ENCODE results near the gene NELFCD.

Gene NELFCD

DNA sequence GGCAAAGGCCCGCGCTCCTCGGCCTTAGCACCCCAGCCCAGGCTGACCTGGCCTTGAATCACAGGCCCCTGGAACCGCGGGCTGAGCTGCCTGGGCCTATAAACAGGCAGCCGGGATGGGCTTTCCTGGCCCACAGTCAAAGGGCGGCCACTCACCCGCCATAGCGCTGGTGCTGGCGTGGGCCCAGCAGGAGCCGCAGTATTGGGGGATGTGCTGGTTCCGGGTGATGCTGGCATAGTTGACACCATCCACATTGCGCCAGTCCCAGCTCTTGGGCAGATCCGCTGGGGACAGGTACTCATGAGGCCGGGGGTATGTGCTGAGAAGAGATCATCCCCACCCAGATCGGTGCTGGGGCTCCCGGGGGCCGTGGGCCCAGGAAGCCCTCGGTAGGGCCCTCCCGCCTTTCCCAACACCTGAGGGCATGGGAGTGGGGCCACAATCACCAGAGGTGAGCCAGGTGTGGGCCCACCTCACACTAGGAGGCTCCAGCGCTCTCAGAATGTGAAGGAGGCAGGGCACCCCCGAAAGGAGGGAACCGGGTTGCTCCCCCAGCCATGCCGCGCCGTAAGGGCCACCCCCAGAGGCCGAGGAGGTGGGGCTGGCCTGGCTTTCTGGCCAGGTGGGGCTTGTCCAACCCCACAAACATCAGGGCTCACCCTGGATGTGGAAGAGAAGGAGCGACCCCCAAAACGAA lies 25.3 kb downstream of the NELFCD start:
- Histone ChIP-seq H3K4ac (ENCODE audit: low read depth in 1 of 2, low read length in 2 of 2) (peak overlapping the region; percentile 55 to 75), H3K79me1 (replicated peaks; ENCODE audit: low read length, poor library complexity, severe bottlenecking) (peaks cover 34% of the 10 kb centered on the region), H2AFZ (ENCODE audit: low read depth, low read length) (peak overlapping the region; percentile 92), H2BK15ac (ENCODE audit: low read depth, poor library complexity, severe bottlenecking) (peak overlapping the region; percentile 85), H4K8ac (ENCODE audit: low read length) (peak overlapping the region; percentile 87), H2BK120ac (ENCODE audit: low read depth, low read length) (peak overlapping the region; percentile 64), H2BK5ac (ENCODE audit: low read depth, low read length, poor library complexity, severe bottlenecking) (no peak overlapping the region), H2BK12ac (ENCODE audit: low read length in 2 of 2) (peak overlapping the region; percentile 3 to 58), H2AK5ac (ENCODE audit: low read length, severe bottlenecking) (peak overlapping the region; percentile 60), H3K4me3 (ENCODE audit: insufficient read depth in 1 of 2, low read depth in 1 of 2, low read length in 2 of 2) (peak overlapping the region; percentile 58 to 91), H3K4me2 (ENCODE audit: low read length, poor library complexity, severe bottlenecking) (peak overlapping the region; percentile 62), H3K9me3 (ENCODE audit: control insufficient read depth, low read length) (no peaks in the 10 kb centered on the region), H3K23ac (ENCODE audit: low read length in 2 of 2) (no peak overlapping the region), H3K14ac (ENCODE audit: low read length in 2 of 2) (peak overlapping the region in 1 of 2 experiments; percentile 14), H4K91ac (ENCODE audit: low read length) (peak overlapping the region; percentile 76), H3K9ac (ENCODE audit: low read length) (peak overlapping the region; percentile 93), H3K27me3 (ENCODE audit: control insufficient read depth in 1 of 2, insufficient read depth in 1 of 2, low read length in 2 of 2) (no peaks in the 10 kb centered on the region), H3K36me3 (ENCODE audit: control insufficient read depth in 1 of 2, insufficient read depth in 2 of 2, low read depth in 1 of 2, low read length in 2 of 2) (peaks cover 18 to 37% of the 10 kb centered on the region in 2 experiments), H3K4me1 (ENCODE audit: control insufficient read depth, insufficient read depth, low read depth, low read length) (peaks cover 45% of the 10 kb centered on the region), H3K27ac (ENCODE audit: low read length, poor library complexity, severe bottlenecking) (no peak overlapping the region), H3K18ac (ENCODE audit: low read depth in 1 of 2, low read length in 2 of 2) (peak overlapping the region; percentile 34 to 81)
- WGBS = 75% methylated on average over 29 of the region's 29 CpGs
- DNase-seq = no peak

- peak within 1 kb of the TSS; percentile 58 to 91 for H3K4me3 ChIP-seq (ENCODE audit: insufficient read depth in 1 of 2, low read depth in 1 of 2, low read length in 2 of 2)
- peaks cover 31% of the 10 kb centered on the region for H3K79me1 ChIP-seq (replicated peaks; ENCODE audit: low read length, poor library complexity, severe bottlenecking)
- H4K8ac ChIP-seq (ENCODE audit: low read length) = peak within 1 kb of the TSS; percentile 87
- peak within 1 kb of the TSS; percentile 93 for H3K9ac ChIP-seq (ENCODE audit: low read length)
- H2AK5ac ChIP-seq (ENCODE audit: low read length, severe bottlenecking) = peak within 1 kb of the TSS; percentile 76
- no peak within 1 kb of the TSS for H3K23ac ChIP-seq (ENCODE audit: low read length in 2 of 2)
- no peaks in the 10 kb centered on the region for H3K27me3 ChIP-seq (ENCODE audit: control insufficient read depth in 1 of 2, insufficient read depth in 1 of 2, low read length in 2 of 2)
- peak within 1 kb of the TSS; percentile 22 to 58 for H2BK12ac ChIP-seq (ENCODE audit: low read length in 2 of 2)
- H3K4me2 ChIP-seq (ENCODE audit: low read length, poor library complexity, severe bottlenecking) = peak within 1 kb of the TSS; percentile 62
- H2BK15ac ChIP-seq (ENCODE audit: low read depth, poor library complexity, severe bottlenecking) = peak within 1 kb of the TSS; percentile 85
- peak within 1 kb of the TSS; percentile 76 for H4K91ac ChIP-seq (ENCODE audit: low read length)
- peaks cover 12 to 30% of the 10 kb centered on the region in 2 experiments for H3K36me3 ChIP-seq (ENCODE audit: control insufficient read depth in 1 of 2, insufficient read depth in 2 of 2, low read depth in 1 of 2, low read length in 2 of 2)
- 9% methylated on average over 64 of the region's 82 CpGs for WGBS
- peak within 1 kb of the TSS; percentile 83 for H2BK120ac ChIP-seq (ENCODE audit: low read depth, low read length)
- peak within 1 kb of the TSS in 1 of 2 experiments; percentile 14 for H3K14ac ChIP-seq (ENCODE audit: low read length in 2 of 2)
- H3K4me1 ChIP-seq (ENCODE audit: control insufficient read depth, insufficient read depth, low read depth, low read length) = peaks cover 48% of the 10 kb centered on the region
- H3K27ac ChIP-seq (ENCODE audit: low read length, poor library complexity, severe bottlenecking) = no peak within 1 kb of the TSS
- peak within 1 kb of the TSS; percentile 34 to 81 for H3K18ac ChIP-seq (ENCODE audit: low read depth in 1 of 2, low read length in 2 of 2)
- H2BK5ac ChIP-seq (ENCODE audit: low read depth, low read length, poor library complexity, severe bottlenecking) = no peak within 1 kb of the TSS
- H3K4ac ChIP-seq (ENCODE audit: low read depth in 1 of 2, low read length in 2 of 2) = peak within 1 kb of the TSS; percentile 55 to 75
- peak within 1 kb of the TSS; percentile 92 for H2AFZ ChIP-seq (ENCODE audit: low read depth, low read length)
- DNase-seq = peak; percentile 36
- no peaks in the 10 kb centered on the region for H3K9me3 ChIP-seq (ENCODE audit: control insufficient read depth, low read length)
These were observed 26.0 kb downstream of the NELFCD start, which contains the start of gene CTSZ for GRCh38 chr20:59006864-59007664. Gene CTSZ (minus strand): TSS chr20:59007254. CDS start chr20:59007128, 126 bp downstream.

DNA sequence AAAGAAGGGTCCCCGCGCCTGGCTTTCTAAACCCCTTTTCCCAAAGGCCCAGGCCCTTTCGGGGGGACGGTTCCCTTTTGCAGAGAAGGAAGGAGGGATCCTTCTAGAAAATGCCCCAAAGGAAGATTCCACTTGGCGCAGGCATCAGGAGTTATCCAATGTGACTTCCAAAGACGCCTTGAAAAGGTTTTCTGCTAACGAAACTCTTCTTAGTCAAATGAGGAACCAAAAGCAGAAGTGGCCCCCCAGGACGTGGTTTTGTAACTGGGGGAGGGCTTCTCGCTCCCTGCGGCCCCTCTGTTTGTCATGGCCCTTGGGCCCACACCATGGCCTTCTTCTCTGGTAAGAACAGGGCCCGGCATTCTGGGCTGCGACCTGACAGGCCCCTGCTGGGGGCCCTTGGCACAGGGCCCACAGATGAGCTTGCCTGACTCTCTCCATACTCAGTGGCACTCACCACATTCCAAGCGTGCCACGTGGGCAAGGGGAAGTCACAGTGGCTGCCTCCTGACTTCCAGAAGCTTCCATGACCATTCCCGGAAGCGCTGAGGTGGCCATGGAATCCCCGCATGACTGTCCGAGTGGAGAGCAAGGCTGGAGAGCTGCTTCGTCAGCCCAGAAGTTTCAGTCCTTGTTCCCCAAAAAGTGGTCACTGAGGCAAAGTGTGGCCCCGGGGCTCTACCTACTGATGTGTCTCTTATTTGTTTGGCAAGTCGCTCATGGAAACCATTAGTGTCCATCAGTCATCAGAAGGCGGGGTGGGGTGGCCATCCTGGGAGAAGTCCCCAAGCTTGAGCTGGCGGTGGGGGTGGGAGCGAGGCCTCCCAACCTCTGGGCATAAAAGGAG lies 26.8 kb downstream of the NELFCD start:
- Histone ChIP-seq H2BK15ac (ENCODE audit: low read depth, poor library complexity, severe bottlenecking) (peak overlapping the region; percentile 85), H3K18ac (ENCODE audit: low read depth in 1 of 2, low read length in 2 of 2) (peak overlapping the region; percentile 20 to 63), H3K27ac (ENCODE audit: low read length, poor library complexity, severe bottlenecking) (no peak overlapping the region), H3K9ac (ENCODE audit: low read length) (peak overlapping the region; percentile 93), H3K4ac (ENCODE audit: low read depth in 1 of 2, low read length in 2 of 2) (peak overlapping the region; percentile 43 to 44), H4K91ac (ENCODE audit: low read length) (peak overlapping the region; percentile 62), H3K14ac (ENCODE audit: low read length in 2 of 2) (no peak overlapping the region), H3K4me1 (ENCODE audit: control insufficient read depth, insufficient read depth, low read depth, low read length) (peaks cover 48% of the 10 kb centered on the region), H3K4me2 (ENCODE audit: low read length, poor library complexity, severe bottlenecking) (peak overlapping the region; percentile 62), H3K79me1 (replicated peaks; ENCODE audit: low read length, poor library complexity, severe bottlenecking) (peaks cover 26% of the 10 kb centered on the region), H2BK120ac (ENCODE audit: low read depth, low read length) (peak overlapping the region; percentile 83), H3K27me3 (ENCODE audit: control insufficient read depth in 1 of 2, insufficient read depth in 1 of 2, low read length in 2 of 2) (no peaks in the 10 kb centered on the region), H4K8ac (ENCODE audit: low read length) (peak overlapping the region; percentile 85), H2AFZ (ENCODE audit: low read depth, low read length) (peak overlapping the region; percentile 55), H3K23ac (ENCODE audit: low read length in 2 of 2) (no peak overlapping the region), H3K4me3 (ENCODE audit: insufficient read depth in 1 of 2, low read depth in 1 of 2, low read length in 2 of 2) (peak overlapping the region in 1 of 2 experiments; percentile 91), H2BK5ac (ENCODE audit: low read depth, low read length, poor library complexity, severe bottlenecking) (no peak overlapping the region), H2BK12ac (ENCODE audit: low read length in 2 of 2) (peak overlapping the region; percentile 22 to 38), H3K36me3 (ENCODE audit: control insufficient read depth in 1 of 2, insufficient read depth in 2 of 2, low read depth in 1 of 2, low read length in 2 of 2) (peaks cover 10 to 23% of the 10 kb centered on the region in 2 experiments), H2AK5ac (ENCODE audit: low read length, severe bottlenecking) (peak overlapping the region; percentile 76), H3K9me3 (ENCODE audit: control insufficient read depth, low read length) (no peaks in the 10 kb centered on the region)
- DNase-seq = no peak
- 92% methylated on average over 24 of the region's 24 CpGs for WGBS

Measured in mesenchymal stem cell (in vitro differentiated cells and primary cell).